Measurements from ENCODE around the gene TMOD1.

- TF ChIP-seq CTCF (IDR thresholded peaks at IDR 0.05; ENCODE audit: low read depth, low read length, missing input control) (no peak), RAD21 (IDR thresholded peaks at IDR 0.05) (no peak), EGR1 (IDR thresholded peaks at IDR 0.05; ENCODE audit: low read depth in 2 of 2) (no peak), MAX (IDR thresholded peaks at IDR 0.05) (no peak), ATF3 (IDR thresholded peaks at IDR 0.05) (no peak), YY1 (IDR thresholded peaks at IDR 0.05) (no peak), TAF1 (conservative IDR thresholded peaks at IDR 0.05) (no peak), REST (IDR thresholded peaks at IDR 0.05) (no peak), GABPA (IDR thresholded peaks at IDR 0.05 in 1 of 2, conservative IDR thresholded peaks at IDR 0.05 in 1 of 2) (no peak), SP1 (IDR thresholded peaks at IDR 0.05) (no peak), ZBTB33 (IDR thresholded peaks at IDR 0.05) (no peak), JUND (IDR thresholded peaks at IDR 0.05) (no peak), FOXA1 (IDR thresholded peaks at IDR 0.05) (no peak)
Observed at GRCh38 chr9:97562542-97562941, 61.1 kb downstream of the TMOD1 start.
